Middle frontal gyrus (tissue), 1 donor: ENCODE measurements around the gene VIPR2.

Experiments used
- DNase-seq: peaks from one replicate; pipeline ENCODE4 v3.0.0-alpha.2; 2015; ENCODE audit warnings: low spot score; ENCODE audit errors: extremely low spot score

Gene VIPR2

GRCh38 chr7:159158125-159158887 lies 13.6 kb upstream of the VIPR2 start:
- no peak for DNase-seq

- DNase-seq = no peak
Observed at GRCh38 chr7:159157714-159158113, 13.0 kb upstream of the VIPR2 start.

GRCh38 chr7:159156436-159157245 lies 12.0 kb upstream of the VIPR2 start:
- no peak for DNase-seq

DNA sequence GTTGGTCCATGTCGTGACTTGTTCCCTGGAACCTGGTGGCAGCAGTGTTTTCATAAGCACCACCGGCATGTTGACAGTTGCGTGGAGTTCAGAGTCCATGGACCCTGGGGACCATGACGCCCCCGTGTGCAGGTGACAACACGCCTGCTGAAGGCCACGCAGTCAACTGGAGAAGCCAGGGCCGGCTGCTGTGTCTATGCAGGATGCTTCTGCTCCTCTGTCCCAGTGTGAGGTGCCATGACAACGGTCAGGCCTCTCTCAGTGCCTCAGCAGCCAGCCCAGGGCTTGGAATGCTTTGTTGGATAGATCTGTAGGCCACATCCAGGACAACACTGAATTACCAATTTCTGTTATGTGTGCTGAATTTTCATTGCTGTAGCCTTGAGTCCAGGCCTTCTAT lies 10.7 kb upstream of the VIPR2 start:
- no peak for DNase-seq

- DNase-seq = no peak
Observed at GRCh38 chr7:159154243-159154642, 9.6 kb upstream of the VIPR2 start.

GRCh38 chr7:159153511-159153910 lies 8.8 kb upstream of the VIPR2 start:
- no peak for DNase-seq

DNA sequence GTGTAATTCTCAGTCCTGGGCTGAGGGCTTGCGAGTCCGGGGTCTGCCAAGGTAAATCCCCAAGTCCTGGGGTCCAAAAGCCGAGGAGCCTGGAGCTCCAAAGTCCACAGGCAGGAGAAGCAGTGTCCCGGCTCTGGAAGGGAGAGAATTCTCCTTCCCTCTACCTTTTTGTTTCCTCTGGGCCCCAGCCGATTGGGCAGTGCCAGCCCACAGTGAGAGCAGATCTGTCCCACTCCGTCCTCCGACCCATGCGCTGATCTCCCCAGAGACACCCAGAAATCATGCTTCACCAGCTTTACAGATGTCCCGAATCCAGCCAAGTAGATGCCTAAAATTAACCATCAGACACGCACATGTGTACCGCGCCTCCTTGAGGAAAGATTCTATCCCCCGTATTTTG lies 8.1 kb upstream of the VIPR2 start:
- no peak for DNase-seq

DNA sequence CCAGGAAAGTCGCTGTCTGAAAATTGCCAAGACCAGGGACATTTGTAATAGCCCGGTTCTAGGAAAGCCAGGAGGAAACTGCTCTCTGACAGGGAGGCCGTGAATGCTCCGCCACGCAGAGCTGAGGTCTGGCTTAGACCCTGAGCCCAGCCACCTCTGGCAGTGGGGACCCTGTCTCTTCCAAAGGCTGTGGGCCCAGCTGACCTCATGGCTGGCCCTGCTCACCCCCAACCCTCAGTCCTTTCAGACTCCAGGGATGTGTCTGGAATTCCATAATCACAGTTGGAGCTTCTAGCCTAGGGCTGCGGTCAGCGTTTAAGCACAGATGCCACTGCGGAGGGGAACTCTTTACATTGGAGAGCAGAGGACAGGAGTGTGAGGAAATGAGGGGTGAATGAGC lies 6.6 kb upstream of the VIPR2 start:
- DNase-seq = no peak

- DNase-seq = no peak
Observed at GRCh38 chr7:159149488-159149887, 4.8 kb upstream of the VIPR2 start.

DNA sequence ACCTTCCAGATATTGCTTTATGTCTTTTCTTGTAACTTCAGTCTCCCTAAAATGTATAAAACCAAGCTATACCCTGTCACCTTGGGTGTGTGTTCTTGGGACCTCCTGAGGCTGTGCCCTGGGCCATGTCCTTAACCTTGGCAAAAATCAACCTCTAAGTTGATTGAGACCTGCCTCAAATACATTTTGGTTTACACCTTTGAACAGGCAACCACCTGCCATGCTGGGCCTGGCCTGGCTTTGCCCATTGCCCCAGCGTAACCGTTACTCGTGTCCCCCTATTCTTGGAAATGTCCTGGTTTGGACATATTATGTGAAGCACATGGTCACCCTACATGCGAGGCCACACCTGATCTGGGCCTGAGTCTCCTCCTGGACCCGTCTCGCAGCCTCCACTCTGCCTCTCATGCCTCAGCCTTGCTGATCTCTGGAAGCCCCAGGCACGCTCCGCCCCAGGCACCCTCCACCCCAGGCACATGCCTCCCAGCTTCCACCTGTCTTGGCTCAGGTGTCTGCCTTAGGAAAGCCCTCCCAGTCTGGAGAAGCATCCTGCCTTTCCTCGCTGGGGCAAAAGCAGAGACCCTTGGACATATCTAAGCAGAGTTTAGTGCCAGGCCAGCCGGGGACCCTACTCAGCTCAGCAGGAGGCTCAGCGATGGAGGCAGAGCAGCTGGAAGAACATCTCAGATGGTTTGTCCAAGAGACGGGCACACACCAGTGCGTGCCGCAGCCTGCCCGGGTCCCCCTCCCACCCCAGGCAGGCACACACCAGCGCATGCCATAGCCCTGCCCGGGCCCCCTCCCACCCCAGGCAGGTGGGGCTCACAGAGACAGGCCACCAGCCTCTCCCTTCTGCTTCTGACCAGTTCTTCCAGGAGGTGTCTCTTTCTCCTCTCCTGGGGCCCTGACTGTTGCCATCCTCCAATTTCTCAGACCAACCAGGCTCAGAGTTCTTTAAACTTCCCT lies 4.0 kb upstream of the VIPR2 start:
- no peak for DNase-seq

DNA sequence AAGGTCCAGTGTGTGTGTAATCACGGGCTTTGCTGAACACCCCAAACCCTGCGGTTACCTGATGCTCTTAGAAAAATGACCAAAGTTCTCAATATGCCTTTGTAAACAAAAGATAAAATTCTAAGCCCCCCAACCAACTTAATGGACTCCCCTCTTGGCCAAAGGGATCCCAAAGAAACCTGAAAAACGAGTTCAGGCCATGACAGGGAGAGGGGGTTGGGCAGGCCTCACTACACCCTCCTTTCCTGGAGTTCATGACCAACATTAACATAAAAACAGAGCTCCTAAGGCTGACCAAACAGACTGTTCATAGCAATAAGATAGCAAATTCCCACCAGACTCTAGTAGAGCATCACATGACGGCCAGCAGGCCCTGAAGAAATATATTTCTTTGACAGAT lies 3.0 kb upstream of the VIPR2 start:
- no peak for DNase-seq

DNA sequence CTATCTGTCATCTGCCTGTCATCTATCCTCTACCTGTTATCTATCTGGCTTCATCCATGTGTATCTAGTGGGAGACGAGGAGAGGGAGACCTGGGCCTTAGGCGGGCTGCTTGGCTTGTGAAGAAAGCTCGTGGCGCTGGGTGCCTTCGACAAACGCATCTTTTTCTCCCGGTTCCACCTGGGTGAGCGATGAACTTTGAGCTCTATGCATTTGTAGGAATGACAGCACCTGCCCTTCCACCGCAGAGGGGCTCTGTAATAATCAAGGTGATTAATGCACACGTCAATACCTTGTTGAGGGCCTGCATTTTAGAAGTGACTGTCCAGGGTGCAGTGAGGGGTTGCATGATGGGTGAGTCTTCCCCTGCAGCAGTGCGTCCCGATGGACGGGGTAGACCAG lies 2.6 kb upstream of the VIPR2 start:
- DNase-seq = no peak

DNA sequence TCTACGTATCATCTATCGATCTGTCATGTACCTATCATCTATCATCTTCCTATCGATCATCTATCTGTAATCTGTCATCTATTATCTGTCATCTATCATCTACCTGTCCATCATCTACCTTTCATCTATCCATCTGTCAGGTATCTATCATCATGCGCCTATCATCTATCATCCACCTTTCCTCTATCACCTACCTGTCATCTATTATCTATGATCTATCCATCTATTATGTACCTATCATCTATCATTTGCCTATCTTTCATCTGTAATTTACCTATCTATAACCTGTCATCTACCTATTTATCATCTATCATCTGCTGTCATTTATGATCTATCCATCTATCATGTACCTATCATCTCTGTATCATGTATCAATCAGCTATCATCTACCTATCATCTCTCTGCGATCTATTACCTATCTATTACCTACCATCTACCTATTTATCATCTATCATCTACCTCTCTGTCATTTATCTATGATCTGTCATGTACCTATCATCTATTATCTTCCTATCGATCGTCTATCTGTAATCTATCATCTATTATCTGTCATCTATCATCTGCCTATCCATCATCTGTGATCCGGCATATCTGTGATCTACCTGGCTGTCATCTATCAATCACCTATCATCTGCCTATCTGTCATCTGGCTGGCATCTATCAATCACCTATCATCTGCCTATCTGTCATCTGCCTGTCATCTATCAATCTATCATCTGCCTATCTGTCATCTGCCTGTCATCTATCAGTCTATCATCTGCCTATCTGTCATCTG lies 1.6 kb upstream of the VIPR2 start:
- no peak for DNase-seq

DNA sequence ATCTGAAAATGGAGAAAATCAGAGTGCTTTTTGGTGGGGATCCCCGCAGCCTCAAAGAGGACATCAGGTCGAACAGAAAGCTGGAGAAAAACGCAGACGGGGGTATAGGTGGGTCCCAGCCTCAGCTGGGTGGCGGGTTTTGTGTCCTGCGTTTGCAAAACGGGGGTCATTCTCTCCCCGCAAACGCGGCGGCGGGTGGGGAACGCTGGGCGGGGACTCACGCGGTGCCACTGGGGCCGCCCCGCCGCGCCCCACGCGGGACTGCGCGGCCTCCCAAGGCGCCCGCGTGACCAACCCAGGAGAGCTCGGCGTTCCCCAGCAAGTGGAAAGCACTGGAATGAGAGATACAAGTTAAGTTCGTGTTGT lies 806 bp upstream of the VIPR2 start:
- DNase-seq = no peak

DNA sequence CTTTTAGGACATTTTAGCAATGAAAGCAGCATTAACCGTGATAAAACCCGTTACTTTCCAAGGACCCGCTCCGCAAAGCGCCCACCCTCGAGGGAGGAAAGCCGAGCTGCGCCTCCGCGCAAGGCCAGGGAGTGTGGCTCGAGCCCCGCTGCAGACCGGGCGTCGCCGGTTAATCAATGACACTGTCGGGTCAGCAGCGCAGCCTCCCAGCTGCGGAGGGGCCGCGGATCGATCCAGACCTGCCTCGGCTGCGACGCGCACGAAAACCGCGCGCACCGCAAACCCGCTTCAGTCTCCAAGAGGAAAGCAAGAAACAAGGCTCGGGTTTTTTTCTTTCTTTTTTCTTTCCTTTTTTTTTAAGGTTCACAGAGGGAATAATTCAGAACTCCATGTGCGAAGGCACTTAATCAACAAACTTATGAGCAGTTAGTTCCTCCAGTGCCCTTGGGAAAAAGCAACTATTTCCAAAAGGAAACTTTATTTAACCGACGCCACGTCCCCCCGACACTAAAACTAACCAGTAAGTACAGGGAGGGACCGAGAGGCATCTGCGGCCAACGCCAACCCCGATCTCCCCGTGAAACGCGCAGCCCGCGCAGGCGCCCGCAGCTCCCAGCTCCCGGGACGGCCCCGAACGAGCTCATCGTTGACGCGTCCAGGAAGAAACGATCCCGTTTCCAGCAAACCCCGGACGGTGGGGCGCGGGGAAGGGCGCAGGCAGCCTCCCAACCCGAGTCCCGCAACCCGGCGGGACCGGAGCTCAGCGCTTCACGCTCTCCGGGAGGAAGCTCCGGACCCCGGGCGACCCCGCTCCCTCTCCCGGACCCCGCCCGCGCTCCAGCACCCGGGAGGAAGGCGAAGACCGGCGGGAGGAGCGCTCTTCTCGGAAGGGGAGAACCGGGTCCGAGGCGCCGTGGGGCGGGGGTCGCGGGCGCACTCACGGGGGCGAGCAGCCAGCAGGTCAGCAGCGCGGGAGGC lies 598 bp downstream of the VIPR2 start:
- no peak for DNase-seq

- no peak for DNase-seq
Observed at GRCh38 chr7:159142730-159143129, 1.9 kb downstream of the VIPR2 start.

GRCh38 chr7:159142199-159142598 lies 2.5 kb downstream of the VIPR2 start:
- no peak for DNase-seq

DNA sequence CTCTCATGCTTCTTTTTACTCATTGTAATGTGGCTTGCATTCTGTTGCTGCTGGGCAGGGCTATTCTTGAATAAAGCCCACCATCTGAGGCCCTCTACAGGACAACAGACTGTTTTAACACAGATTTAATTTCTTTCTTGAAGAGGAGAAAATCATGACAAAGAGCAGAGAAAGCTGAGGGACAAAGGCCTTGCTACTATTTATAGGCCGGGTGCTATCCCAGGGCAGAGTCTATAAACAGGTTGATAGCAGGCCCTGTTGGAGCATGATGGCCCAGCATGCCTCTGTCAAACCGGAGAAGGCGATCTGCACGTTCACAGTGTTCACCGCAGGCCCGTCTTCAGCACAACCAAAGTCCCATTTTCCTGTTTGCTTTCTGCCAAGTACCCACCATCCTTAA lies 3.0 kb downstream of the VIPR2 start:
- no peak for DNase-seq

GRCh38 chr7:159141167-159141566 lies 3.5 kb downstream of the VIPR2 start:
- no peak for DNase-seq
